ENCODE results near the gene LBX1.

DNA sequence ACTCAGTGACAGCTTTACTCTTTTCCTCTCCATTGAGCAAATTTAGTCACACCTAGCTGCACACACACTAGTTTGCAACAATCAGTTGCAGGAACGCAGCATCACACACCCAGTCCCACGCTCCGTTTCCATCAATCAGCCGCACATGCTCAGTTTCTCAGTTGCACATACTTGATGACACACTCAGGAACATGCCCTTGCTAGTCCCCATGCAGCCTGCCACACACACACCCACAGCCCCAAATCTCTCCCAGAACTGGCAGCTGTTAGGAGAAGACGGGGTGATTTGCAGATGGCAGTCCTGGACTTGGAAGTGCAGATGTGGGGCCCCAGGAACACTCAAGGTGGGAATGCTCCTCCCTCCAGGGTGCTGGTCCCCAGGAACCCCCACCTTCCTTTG, 7.7 kb downstream of the LBX1 start:
- no peak for TF ChIP-seq CREB1 (IDR thresholded peaks at IDR 0.05; ENCODE audit: low read depth)
- no peak for TF ChIP-seq EP300 (IDR thresholded peaks at IDR 0.05; ENCODE audit: borderline replicate concordance)
- no peak for TF ChIP-seq EGR1 (IDR thresholded peaks at IDR 0.05)
- no peak for TF ChIP-seq RAD21 (IDR thresholded peaks at IDR 0.05; ENCODE audit: low read depth)
- TF ChIP-seq CEBPB (IDR thresholded peaks at IDR 0.05) = no peak
- TF ChIP-seq MAX (IDR thresholded peaks at IDR 0.05) = no peak
- no peak for TF ChIP-seq NFIC (IDR thresholded peaks at IDR 0.05)
- TF ChIP-seq YY1 (IDR thresholded peaks at IDR 0.05; ENCODE audit: low read depth) = no peak
- TF ChIP-seq TCF12 (IDR thresholded peaks at IDR 0.05; ENCODE audit: low read depth) = no peak
- no peak for TF ChIP-seq TEAD4 (IDR thresholded peaks at IDR 0.05)
- TF ChIP-seq ZBTB7A (IDR thresholded peaks at IDR 0.05; ENCODE audit: low read depth) = no peak
